DMS153 (cell line): ENCODE data around the gene NCBP3.
"Not testable (repeated sequence)": the region's sequence is repeated elsewhere in the genome, so short reads cannot be mapped to it uniquely, and the experiment has no call there.

Source experiments
- DNase-seq: peaks from one replicate; lab custom pipeline; 2025; lab: John Stamatoyannopoulos, UW

Gene NCBP3

GRCh38 chr17:3846437-3847164 lies 555 bp upstream of the NCBP3 start:
- DNase-seq = no peak

GRCh38 chr17:3845291-3845620 lies 790 bp downstream of the NCBP3 start:
- DNase-seq = no peak

DNA sequence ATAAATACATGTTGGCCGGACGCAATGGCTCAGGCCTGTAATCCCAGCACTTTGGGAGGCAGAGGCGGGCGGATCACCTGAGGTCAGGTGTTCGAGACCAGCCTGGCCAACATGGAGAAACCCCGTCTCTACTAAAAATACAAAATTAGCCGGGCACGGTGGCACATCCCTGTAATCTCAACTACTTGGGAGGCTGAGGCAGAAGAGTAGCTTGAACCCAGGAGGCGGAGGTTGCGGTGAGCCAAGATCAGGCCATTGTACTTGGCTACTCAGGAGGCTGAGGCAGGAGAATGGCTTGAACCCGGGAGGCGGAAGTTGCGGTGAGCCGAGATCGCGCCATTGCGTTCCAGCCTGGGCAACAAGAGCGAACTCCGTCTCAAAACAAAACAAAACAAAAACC lies 1.5 kb downstream of the NCBP3 start:
- DNase-seq = not testable (repeated sequence)

- no peak for DNase-seq
These were observed 2.0 kb downstream of the NCBP3 start for GRCh38 chr17:3843935-3844516.

GRCh38 chr17:3838206-3838605 lies 7.8 kb downstream of the NCBP3 start:
- no peak for DNase-seq

DNA sequence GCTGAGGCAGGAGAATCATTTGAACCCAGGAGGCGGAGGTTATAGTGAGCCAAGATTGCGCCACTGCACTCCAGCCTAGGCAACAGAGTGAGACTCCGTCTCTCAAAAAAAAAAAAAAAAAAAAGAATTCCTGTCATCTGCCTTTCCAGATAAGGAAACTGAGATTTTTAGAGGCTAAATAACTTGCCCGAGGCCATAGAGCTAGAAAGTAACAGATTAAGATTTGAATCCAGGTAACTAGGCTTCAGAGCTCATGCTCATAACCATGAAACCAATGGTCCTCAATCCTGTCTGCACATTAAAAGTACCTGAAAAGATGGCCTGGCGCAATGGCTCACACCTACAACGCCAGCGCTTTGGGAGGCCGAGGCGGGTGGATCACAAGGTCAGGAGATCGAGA lies 9.5 kb downstream of the NCBP3 start:
- DNase-seq = no peak

DNA sequence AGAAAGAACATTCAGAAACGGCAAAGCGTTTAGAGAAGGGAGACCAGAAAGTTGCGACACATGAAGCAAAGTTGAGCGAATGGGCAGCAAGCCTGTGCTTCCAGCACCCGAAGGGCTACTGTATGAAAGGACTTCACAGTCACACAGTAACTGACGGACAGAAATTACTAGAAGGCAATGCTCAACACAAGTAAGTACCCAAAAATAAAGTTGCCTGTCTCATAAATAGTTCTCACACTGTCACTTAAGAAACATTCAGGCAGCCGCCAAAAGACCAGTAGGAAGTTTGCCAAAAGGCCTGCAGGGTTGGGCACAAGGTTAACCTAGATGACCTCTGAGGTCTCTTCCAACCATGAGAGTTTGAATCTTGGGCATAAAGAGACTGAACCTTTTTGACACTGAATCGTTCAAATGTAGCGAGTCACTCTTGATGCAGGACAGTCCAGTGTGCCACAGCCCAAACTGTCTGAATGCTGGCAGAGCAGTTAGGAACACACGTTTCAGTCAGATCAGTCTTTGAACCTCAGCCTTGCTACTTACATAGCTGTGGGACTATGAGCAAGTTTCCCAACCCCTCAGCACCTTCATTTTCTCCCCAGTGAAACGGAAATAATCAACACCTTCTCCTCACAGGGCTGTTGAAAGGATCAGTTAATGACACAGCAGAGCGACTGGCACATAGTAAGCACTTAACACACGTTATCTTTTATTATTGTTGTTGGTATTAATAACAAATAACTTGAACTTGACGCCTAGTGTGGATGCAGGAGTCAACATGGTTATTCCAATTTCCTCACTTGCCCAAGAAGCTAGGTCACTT lies 10.4 kb downstream of the NCBP3 start:
- no peak for DNase-seq

GRCh38 chr17:3834811-3835210 lies 11.2 kb downstream of the NCBP3 start:
- no peak for DNase-seq

GRCh38 chr17:3828852-3829232 lies 17.2 kb downstream of the NCBP3 start:
- no peak for DNase-seq

DNA sequence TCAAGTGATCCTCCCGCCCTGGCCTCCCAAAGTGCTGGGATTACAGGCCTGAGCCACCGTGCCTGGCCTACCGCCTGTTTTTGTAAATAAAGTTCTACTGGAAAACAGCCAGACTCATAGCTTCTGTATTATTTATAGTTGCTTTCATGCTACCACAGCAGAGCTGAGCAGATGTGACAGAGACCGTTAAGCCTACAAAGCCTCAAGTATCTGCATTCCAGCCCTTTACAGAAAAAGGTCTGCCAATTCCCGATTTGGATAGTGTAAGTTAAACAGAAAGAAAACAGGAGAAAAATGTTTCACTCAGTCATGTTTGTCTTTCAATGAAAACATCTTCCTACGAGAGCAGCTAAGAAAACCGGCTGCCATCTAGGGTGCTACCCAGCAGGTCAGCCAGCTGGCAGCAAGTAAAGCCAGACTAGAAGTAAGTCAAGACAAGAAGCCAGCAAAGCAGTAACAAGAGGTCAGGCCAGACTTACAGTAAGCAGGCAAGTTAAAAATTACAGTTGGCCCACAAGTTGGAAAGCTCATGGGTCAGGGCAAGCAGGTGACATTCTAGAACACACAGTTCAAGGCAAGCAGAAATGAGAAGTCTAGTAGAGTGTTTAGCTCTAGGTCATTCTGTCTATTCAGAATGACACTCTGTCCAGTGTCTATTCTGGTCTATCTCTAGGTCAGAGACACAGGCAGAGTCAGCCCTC lies 17.7 kb downstream of the NCBP3 start:
- no peak for DNase-seq

DNA sequence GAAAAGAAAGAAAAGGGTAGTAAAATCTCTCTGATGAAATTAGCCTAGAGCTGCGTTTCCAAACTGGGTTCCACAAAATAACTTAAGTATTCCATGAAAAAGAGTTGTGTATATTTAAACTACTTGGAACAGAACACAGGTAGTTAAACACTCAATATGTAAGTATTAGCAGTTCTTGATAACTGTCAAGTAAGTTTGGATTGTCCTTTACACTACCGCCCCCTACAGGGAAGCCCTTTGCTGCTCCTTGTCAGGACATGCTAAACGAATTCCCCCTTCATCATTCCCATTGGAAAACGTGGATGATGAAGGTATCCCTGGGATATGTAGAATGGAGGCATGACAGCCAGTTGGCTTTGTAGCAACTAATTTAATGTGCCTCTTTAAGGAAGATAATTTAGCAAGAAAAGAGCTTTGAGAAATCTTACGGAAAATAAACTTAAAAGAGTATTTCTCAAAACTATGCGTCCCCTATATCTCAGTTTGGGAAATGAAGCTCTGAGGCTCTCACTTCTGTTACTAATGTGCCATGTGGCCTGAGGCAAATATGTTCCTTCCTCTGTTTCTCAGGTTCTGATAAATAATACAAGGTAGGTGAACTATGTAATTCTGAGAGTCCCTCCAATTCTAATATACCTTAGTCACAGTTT lies 18.8 kb downstream of the NCBP3 start:
- DNase-seq = no peak

DNA sequence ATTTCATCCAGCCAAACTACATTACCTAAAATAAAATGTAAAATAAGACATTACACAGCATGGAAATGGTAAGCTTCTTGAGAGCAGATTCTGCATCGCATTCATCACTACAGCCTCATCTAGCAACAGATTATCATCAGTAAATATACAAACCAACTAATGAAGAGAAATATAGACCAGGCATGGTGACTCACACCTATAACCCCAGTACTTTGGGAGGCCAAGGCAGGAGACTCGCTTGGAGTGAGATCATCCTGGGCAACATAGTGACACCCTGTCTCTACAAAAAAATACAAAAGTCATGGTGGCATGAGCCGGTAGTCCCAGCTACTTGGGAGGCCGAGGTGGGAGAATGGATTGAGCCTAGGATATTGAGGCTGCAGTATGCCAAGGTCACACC lies 19.9 kb downstream of the NCBP3 start:
- DNase-seq = no peak

- DNase-seq = no peak
These were observed 24.9 kb downstream of the NCBP3 start for GRCh38 chr17:3821101-3821500.

- DNase-seq = no peak
These were observed 27.3 kb downstream of the NCBP3 start for GRCh38 chr17:3818786-3819185.

- no peak for DNase-seq
These were observed 28.0 kb downstream of the NCBP3 start for GRCh38 chr17:3817851-3818605.

DNA sequence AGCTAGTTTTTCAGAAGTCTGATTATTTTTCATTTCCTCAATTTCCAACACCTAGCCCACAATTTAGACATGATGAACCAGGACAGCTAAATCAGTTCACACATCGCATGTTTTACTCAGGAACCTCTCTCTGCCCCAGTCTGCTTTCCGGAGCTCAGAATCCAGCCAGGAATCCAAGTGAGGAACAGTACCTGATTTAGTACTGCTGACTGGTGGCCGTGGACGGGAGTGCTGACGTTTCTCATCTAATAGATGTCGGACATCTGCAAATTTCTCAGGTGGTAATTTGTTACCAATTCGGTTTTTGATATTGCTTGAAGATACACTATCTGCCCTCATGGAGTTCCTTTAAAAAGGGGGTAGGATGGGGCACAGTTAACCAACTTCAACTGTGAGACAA lies 30.1 kb downstream of the NCBP3 start:
- no peak for DNase-seq

DNA sequence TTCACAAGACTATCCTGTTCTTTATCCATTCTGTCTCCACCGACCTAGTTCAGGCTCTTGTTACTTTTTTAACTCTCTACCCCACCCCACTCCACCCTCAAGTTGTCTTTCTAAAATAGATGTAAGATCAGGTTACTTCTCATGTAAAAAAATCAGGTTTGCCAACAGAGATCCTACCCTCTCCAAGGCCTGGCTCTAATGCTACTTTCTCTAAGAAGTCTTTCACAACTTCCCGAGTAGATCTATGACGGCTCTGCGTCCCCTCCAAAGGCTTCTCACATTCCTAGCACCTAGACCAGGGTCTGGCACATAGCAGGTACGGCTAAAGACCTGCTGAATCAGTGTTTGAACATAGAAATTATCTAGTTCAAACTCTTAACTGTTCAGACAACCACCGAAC lies 30.9 kb downstream of the NCBP3 start:
- DNase-seq = no peak

DNA sequence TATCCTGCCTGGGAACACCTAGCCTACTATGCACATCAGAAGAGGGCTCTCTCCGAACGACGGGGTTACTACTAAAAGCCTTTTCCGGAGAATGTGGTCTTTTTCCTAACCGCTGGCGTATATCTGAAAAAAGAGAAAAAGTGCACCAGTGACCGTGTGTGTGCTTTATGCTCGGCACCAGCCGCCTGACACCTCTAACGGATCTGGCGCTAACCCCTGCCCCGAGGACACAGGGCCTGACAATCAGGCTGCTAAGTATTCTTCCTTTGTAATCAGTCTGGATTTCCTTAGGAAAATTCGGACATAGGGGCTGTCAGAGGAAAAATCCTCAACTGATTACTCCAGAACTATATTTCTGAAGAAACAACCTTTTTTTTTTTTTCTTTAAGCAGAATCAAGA lies 31.7 kb downstream of the NCBP3 start:
- DNase-seq = no peak

DNA sequence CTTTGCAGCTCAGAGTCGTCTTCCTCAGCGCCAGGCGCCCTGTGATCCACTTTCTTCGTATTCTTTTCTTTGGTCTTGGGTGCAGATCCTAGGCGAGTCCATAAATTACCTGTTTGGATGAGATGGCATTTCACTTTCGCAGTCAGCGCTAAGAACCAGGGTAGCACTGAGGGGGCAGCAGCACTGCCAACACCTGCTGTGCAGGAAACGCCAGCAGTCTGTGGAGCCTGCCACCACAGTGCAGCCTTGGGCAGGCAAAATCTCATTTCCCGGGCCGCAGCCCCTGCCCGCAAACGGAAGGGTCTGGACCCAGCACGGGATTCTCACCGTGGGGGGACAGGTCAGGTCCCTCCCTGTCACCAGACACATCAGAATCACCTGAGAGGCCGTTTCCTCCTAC lies 32.9 kb downstream of the NCBP3 start:
- no peak for DNase-seq

GRCh38 chr17:3812771-3813170 lies 33.3 kb downstream of the NCBP3 start:
- DNase-seq = no peak

DNA sequence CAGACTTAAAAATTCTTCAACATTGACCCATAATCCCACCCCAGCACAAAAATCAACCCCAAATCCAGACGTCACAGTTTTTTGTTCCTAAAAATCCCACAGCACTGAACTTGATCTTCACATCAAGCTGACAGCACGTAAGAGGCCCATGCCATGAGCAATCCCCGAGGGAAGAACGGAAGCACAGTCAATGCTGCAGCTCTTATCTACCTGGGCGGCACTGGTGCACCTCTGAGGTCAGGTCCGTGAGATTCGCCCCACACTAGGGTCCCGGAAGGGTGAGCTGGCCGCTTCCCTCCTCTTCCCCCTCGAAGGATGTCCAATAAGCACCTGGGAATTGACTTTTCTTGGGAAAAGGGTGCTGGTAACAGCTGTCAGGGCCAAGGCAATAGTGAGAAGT lies 33.8 kb downstream of the NCBP3 start:
- DNase-seq = no peak

GRCh38 chr17:3810019-3810418 lies 36.0 kb downstream of the NCBP3 start:
- DNase-seq = no peak
